B cell (primary cell): ENCODE measurements around the gene LPCAT1. TPM values are rescaled to one million over a fixed set of nuclear protein-coding genes. Genes with fewer than 3 reads are reported as not detected.

Experiments used
- ATAC-seq: fragments of 200-7000 bp; cut with Tn5 transposase; one replicate; pipeline ENCODE4 v1.10.0; 2021; ENCODE audit warnings: low read depth, mild to moderate bottlenecking, moderate number of reproducible peaks, moderate library complexity
- CTCF ChIA-PET: fragments of 350-600 bp; sonication (Branson Sonifier 250); formaldehyde crosslinking; loops from one replicate; lab custom pipeline; 2021; ENCODE audit warnings: antibody characterized with exemption, inconsistent platforms; lab: Charles Lee
- POLR2A ChIA-PET: fragments of 350-600 bp; sonication (Branson Sonifier 250); formaldehyde crosslinking; loops from one replicate; lab custom pipeline; 2021; ENCODE audit warnings: antibody characterized with exemption; lab: Charles Lee
- DNase-seq: peaks from one replicate; pipeline ENCODE4 v3.0.0; 2013
- H2AFZ ChIP-seq: 2 replicates; pipeline ENCODE4 v1.6.1; 2012; ENCODE audit warnings: mild to moderate bottlenecking, low read depth, low read length; ENCODE audit not compliant: insufficient read depth, poor library complexity, severe bottlenecking
- H3K27ac ChIP-seq, 2 donors: 1 replicate in 1 of 2; 2 replicates in 1 of 2; pipeline ENCODE4 v1.5.1; 2012 to 2013; ENCODE audit warnings: low read length in 2 of 2, mild to moderate bottlenecking in 2 of 2, moderate library complexity in 1 of 2
- H3K27me3 ChIP-seq, 4 experiments: fragments of 200-600 bp in 1 of 4; sonication (generic) in 1 of 4; replicated peaks in 1 of 4; 1 replicate in 2 of 4; 2 replicates in 2 of 4; pipeline versions ENCODE4 v1.6.1 to v1.7.0; 2013 to 2016; ENCODE audit warnings: low read length in 3 of 4, mild to moderate bottlenecking in 2 of 4, mixed read lengths in 1 of 4, moderate library complexity in 1 of 4; ENCODE audit not compliant: insufficient read depth in 4 of 4, control insufficient read depth in 3 of 4; ENCODE audit errors: control extremely low read depth in 1 of 4
- H3K36me3 ChIP-seq, 2 experiments: replicated peaks in 1 of 2; 1 replicate in 1 of 2; 2 replicates in 1 of 2; pipeline versions ENCODE4 v1.6.1 to v1.7.1; 2013; ENCODE audit warnings: low read length in 1 of 2; ENCODE audit not compliant: insufficient read depth in 2 of 2, control insufficient read depth in 1 of 2; ENCODE audit errors: control extremely low read depth in 1 of 2, extremely low read depth in 1 of 2
- H3K4me1 ChIP-seq, 2 donors: fragments of 200-600 bp in 1 of 2; sonication (generic) in 1 of 2; 1 replicate in 1 of 2; 2 replicates in 1 of 2; pipeline versions ENCODE4 v1.5.1 to v1.6.1; 2013 to 2017; ENCODE audit warnings: low read length in 2 of 2; ENCODE audit not compliant: control insufficient read depth in 2 of 2, insufficient read depth in 2 of 2
- H3K4me2 ChIP-seq: replicated peaks from 2 replicates; pipeline ENCODE3; 2012; ENCODE audit warnings: mild to moderate bottlenecking, low read depth, low read length; ENCODE audit not compliant: poor library complexity, severe bottlenecking
- H3K4me3 ChIP-seq, 5 experiments: fragments of 200-600 bp in 1 of 5; sonication (generic) in 1 of 5; 1 replicate in 3 of 5; 2 replicates in 2 of 5; pipeline versions ENCODE4 v1.5.1 to v1.7.0; 2011 to 2016; ENCODE audit warnings: low read length in 4 of 5, mild to moderate bottlenecking in 4 of 5, low read depth in 2 of 5, control low read depth in 1 of 5, moderate library complexity in 1 of 5; ENCODE audit not compliant: insufficient read depth in 1 of 5; ENCODE audit errors: control extremely low read depth in 1 of 5, extremely low read depth in 1 of 5
- H3K79me2 ChIP-seq: fragments of 200-600 bp; sonication (generic); one replicate; pipeline ENCODE4 v1.6.0; 2016; ENCODE audit warnings: low read length; ENCODE audit not compliant: control insufficient read depth, insufficient read depth
- H3K9ac ChIP-seq: fragments of 200-600 bp; sonication (generic); 2 replicates; pipeline ENCODE4 v1.6.1; 2017; ENCODE audit warnings: mild to moderate bottlenecking, low read length, moderate library complexity
- H3K9me3 ChIP-seq, 3 donors: one replicate each; pipeline versions ENCODE4 v1.6.1 to v1.7.1; 2013; ENCODE audit warnings: low read length in 2 of 3; ENCODE audit not compliant: control insufficient read depth in 2 of 3, insufficient read depth in 1 of 3; ENCODE audit errors: control extremely low read depth in 1 of 3
- H4K20me1 ChIP-seq: 2 replicates; pipeline ENCODE4 v1.6.0; 2012; ENCODE audit warnings: mild to moderate bottlenecking, low read length; ENCODE audit not compliant: insufficient read depth, control insufficient read depth, poor library complexity, severe bottlenecking
- H3K27ac Mint-ChIP-seq: one replicate; pipeline ENCODE4 v1.8.0; 2021; ENCODE audit warnings: mixed read lengths
- H3K27me3 Mint-ChIP-seq: one replicate; pipeline ENCODE4 v1.8.0; 2021; ENCODE audit warnings: mixed read lengths
- H3K4me1 Mint-ChIP-seq: one replicate; pipeline ENCODE4 v1.8.0; 2021; ENCODE audit warnings: mixed read lengths
- H3K4me3 Mint-ChIP-seq: one replicate; pipeline ENCODE4 v1.8.0; 2021; ENCODE audit warnings: mixed read lengths
- H3K9me3 Mint-ChIP-seq: one replicate; pipeline ENCODE4 v1.8.0; 2022; ENCODE audit warnings: mixed read lengths; ENCODE audit not compliant: insufficient read depth
- CTCF ChIP-seq: fragments of 200-600 bp; IDR thresholded peaks from one replicate; pipeline ENCODE4 v1.8.0; 2022; ENCODE audit warnings: antibody characterized with exemption, mild to moderate bottlenecking
- EZH2 ChIP-seq: IDR thresholded peaks from 2 replicates; pipeline ENCODE4 v1.6.1; 2012; ENCODE audit warnings: borderline replicate concordance, low read depth, mild to moderate bottlenecking, moderate library complexity, low read length; ENCODE audit not compliant: insufficient read depth, poor library complexity, severe bottlenecking
- WGBS: methylation state at CpG from one replicate; pipeline ENCODE4 v1.1.5; 2013; ENCODE audit warnings: missing lambda C conversion rate; ENCODE audit not compliant: insufficient coverage; 5-methylcytosine and 5-hydroxymethylcytosine counted together
- intact Hi-C: fragments of 100-400 bp; cut with micrococcal nuclease; formaldehyde crosslinking; loops from one replicate; pipeline ENCODE4 v1.10.0; 2022
- polyA plus RNA-seq: library from polyadenylated mRNA; depleted of rRNA; stranded (reverse); fragments of >200 nt; gene quantifications from 2 replicates; pipeline ENCODE4 v1.2.3, GENCODE V29; 2012
- total RNA-seq, 2 donors: library from RNA; stranded (reverse); fragments of 120-200 nt in 1 of 2; gene quantifications; 1 replicate in 1 of 2; 2 replicates in 1 of 2; pipeline versions ENCODE4 v1.2.3 to v1.2.4, GENCODE V29; 2013 to 2022

The LPCAT1 gene
- total and polyA plus RNA-seq, 2 donors (not counting 1 experiment from before 2014, with no cell fraction given): 94.8 to 159 TPM

- peak overlapping the region; percentile 73 for H2AFZ ChIP-seq
- intact Hi-C loops: loop anchor here (2.0 to 5.0 kb wide), 2 partner anchors 24 to 36 kb away; no protein-coding TSS in a partner anchor
- H3K27ac ChIP-seq: peak overlapping the region in 1 of 2 donors; percentile 15
- 3% methylated on average over 59 of the region's 63 CpGs for WGBS
- peaks cover 55% of the 10 kb centered on the region for H3K79me2 ChIP-seq
- no peaks in the 10 kb centered on the region for H3K9me3 Mint-ChIP-seq
- no peaks in the 10 kb centered on the region for H3K27me3 Mint-ChIP-seq
- peak; percentile 36 for DNase-seq
- CTCF ChIA-PET: interaction anchor here (1.2 to 1.7 kb wide), 3 partner anchors 19 to 44 kb away, joined by 4 to 5 read pairs (median 4); no protein-coding TSS in a partner anchor
- POLR2A ChIA-PET: interaction anchor here (1.0 to 3.0 kb wide), 5 partner anchors 13 to 42 kb away, joined by 3 to 12 read pairs (median 8); no protein-coding TSS in a partner anchor
- H3K4me3 Mint-ChIP-seq: peak overlapping the region; percentile 88
- H3K4me2 ChIP-seq: peak overlapping the region; percentile 92
- no peak for ATAC-seq
- peak overlapping the region; percentile 32 to 74 (median 52) for H3K4me3 ChIP-seq
- no peaks in the 10 kb centered on the region for H3K27me3 ChIP-seq
- H3K4me1 Mint-ChIP-seq: peaks cover 58% of the 10 kb centered on the region
- H3K36me3 ChIP-seq: peaks cover 0 to 28% of the 10 kb centered on the region in 2 experiments
- no peak for TF ChIP-seq CTCF
- TF ChIP-seq EZH2: no peak
- H4K20me1 ChIP-seq: peaks cover 53% of the 10 kb centered on the region
- peaks cover 39 to 53% of the 10 kb centered on the region in 2 donors for H3K4me1 ChIP-seq
- H3K9ac ChIP-seq: peak overlapping the region; percentile 72
- H3K27ac Mint-ChIP-seq: peak overlapping the region; percentile 83
- no peaks in the 10 kb centered on the region for H3K9me3 ChIP-seq
Observed at GRCh38 chr5:1522601-1523479, 920 bp downstream of the LPCAT1 start.
